HG02642 (cell line): ENCODE results near the gene ECHDC1.

Source experiments
- ATAC-seq: cut with Tn5 transposase; IDR thresholded peaks from one replicate; pipeline ENCODE4 v1.9.1; 2021; ENCODE audit warnings: mild to moderate bottlenecking; ENCODE audit not compliant: unreplicated experiment, poor library complexity

The ECHDC1 gene

DNA sequence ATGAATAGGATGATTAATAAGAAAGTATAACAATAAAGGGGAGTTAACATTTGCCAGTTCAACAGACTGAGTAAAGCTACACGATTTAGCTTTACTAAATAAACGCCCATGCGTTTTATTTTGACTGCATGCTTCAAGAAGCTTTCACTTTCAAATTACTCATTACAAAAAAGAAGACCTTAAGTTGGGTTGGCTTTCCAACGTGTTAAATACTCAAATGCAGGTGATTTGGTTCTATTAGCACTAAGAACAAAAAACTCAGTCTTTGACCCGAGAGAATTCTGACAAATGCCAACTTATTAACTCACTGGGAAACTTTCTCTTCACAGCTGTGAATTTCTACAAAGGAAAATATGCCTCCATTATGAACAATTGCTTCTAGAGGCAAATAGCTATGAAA, 51.9 kb downstream of the ECHDC1 start:
- ATAC-seq, result peak; percentile 80

DNA sequence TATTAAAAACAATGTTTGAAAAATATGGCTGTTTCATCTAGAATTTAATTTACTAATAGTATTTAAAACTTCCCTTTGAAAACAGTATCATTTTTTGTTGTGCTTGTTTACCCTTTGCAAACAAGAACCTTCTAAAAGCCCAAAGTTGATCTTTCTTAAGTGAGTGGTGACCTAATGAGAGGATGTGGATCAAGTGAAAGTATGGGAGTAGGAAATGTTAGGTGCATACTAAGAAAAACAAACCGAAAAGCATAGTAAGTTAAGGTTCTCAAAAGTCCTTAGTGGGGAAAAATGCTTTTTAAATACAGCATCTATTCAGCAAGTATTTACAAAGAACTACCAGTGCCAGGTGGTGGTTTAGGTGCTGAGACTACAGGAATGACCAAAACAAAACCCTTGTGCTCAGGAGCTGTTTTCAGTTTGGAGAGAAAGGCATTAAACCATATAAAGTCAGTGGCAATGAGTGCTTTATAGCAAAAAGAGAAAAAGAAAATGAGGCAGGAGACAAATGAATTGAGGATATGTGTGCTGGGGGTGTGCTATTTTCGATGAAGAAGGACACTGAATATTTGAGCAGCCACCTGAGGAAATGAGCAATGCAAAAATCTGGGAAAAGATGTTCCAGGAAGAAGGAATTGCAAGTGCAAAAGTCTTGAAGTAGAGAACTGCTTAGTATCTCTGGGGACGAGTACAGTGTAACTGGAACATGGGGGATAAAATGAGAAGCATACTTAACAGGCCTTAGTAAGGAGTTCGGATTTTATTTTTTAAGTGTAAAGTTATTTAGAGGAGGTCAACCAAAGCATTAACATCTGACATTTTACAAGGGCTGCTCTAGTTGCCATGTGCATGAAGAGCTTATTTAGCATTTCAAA, 52.8 kb downstream of the ECHDC1 start:
- ATAC-seq, result peak; percentile 42

DNA sequence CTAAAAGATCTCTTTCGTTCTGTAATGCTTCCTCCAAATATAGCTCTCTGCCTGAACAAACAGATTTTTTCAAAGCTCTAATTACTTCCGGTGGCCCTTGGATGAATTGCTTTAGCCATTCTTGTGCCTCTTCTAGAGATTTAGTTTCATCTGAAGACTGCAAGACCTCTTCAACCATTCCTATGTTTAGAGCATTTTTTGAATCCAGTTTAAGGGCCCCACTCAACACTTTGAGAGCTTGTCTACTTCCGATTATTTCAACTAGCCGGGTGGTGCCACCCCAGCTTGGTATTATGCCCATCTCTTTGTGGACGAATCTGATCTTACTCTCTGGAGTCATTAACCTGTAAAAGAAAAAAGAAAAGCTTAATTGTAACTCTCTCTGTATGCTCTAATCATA, 53.5 kb downstream of the ECHDC1 start:
- no peak for ATAC-seq

DNA sequence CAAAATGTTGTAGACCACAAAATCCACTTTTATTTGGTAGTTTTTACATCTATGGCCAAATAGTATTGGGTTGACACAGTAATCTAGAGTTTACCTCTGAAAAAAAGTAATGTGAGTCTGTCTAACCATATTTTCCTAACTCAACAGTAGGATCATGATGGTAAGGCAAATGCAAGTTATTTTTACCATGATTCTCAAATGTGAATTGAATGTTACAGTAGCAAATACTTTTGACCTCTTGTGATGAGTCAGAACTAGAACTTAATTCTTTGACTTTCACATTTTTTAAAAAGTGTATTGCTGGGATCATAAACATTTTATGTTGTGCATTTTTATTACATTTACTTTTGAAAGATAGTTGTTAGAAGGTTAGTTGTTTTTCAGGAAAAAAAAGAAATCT, 54.7 kb downstream of the ECHDC1 start:
- ATAC-seq, result no peak

DNA sequence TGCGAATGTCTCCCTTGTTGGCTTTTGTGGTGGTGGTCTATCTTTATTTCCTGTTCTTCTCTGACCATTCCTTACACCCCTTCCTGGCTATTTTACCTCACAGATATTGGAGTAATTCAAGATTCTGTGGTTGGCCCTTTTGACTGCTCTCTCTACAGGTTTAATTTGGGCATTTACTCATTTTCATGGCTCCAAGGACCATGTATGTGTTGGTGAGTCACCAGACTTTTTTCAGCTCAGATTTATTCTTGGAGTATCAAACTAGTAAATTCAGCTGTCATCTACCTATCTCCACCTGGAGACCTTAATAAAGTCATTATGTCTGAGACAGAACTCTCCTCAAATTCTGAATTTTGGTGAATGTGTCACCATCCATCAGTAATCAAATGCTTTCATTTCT, 61.2 kb downstream of the ECHDC1 start:
- ATAC-seq, result no peak

DNA sequence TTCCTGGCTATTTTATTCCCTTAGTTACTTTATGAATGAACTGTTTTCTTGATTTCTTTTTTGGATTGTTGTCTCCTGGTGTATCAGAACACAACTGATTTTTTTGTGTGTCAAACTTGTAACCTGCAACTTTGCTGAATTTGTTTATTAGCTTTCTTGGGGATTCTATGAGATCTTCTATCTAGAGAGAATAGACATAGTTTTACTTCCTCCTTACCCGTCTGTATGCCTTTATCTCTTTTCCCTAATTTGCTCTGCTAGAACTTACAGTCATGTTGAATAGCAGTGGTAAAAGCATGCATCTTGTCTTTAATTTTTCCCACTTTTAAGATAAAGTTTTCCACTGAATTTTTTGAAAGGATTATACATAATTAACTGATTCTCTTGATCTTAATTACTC, 63.6 kb downstream of the ECHDC1 start:
- no peak for ATAC-seq

DNA sequence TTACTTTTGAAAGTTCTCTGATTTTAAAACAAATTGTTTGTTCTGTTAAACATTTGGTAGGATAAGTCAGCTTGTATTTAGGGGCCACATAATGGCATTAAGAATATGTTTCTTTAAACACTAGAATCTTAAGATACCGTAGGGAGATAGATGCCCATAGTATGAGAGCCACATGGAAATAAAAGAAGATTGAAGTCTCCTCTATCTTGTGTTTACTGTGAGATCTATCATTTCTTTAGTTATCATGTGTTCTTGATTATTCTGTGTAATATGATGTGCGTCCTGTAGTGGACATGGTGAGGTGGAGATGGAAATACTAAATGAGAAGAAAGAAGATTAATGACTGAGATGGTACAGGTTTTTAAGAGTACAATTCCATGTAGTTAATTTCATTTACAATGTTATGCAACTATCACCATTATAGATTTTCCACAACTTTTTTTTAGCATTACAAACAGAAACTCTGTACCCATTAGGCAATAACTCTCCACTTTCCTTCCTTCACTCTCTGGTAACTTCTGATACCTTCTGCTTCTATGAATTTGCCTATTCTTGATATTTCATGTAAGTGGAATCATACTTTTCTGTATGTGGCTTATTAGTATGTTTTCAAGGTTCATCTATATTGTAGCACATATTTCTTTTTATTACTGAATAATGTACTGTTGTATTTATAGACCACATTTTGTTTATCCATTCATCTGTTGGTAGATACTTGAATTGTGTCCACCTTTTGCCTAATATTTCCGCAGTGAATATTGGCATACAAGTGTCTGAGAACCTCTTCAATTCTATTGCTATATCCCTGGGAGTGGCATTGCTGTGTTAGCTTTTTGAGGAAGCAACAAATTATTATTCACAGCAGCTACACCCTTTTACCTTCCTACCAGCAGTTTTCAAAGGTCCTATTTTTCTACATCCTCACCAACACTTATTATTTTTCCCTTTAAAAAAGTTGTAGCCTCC, 65.2 kb downstream of the ECHDC1 start:
- no peak for ATAC-seq

DNA sequence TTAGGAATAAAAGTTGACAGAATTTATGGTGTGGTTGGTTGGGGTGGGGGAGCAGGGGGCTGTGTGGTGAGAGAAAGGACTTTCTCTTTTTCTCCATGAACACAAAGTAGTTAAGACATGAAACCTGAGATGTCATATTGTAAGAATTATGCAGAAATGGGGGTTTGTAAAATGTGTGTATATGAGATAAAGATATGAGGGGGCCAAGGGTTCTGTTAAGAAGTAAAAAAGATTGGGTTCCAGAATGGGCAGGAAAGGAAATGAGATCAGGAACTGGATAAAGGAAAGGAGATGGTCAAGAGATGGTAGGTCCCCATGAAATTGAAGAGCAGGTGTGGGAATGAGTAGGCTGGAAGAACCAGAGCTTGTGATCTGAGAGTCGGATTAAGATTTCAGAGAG, 67.1 kb downstream of the ECHDC1 start:
- ATAC-seq, result no peak

DNA sequence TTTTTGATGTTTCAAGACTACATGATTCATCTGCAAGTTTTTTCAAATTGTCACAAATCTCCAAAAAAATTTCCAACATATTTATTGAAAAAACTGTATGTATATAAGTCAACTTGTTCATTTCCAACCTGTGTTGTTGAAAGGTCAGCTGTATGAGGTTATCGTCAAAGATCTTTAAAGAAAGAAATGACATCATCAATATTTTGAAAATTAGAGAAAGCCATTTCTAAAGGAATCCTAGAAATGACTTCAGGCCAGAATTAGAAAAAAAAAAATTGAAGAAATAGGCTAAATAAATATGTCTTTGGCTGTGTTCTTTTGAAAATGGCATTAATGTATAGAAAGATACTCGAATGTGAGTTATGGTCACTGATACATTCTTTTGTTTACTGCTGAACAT, 69.9 kb downstream of the ECHDC1 start:
- ATAC-seq, result no peak

DNA sequence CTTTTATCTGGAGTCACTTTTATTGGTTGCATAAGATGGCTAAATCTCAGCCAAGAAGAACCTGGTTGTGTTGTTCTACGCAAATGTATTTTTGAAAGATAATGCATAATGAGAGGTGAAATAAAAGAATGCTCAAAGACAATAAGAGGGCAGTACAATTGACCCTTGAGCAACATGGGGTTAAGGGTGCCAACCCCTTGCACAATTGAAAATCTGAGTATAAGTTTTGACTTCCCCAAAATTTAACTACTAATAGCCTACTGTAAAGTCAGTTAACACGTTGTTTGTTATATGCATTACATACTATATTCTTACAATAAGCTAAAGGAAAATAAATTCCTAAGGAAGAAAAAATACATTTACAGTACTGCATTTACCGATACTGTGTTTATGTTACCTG, 70.8 kb downstream of the ECHDC1 start:
- no peak for ATAC-seq

DNA sequence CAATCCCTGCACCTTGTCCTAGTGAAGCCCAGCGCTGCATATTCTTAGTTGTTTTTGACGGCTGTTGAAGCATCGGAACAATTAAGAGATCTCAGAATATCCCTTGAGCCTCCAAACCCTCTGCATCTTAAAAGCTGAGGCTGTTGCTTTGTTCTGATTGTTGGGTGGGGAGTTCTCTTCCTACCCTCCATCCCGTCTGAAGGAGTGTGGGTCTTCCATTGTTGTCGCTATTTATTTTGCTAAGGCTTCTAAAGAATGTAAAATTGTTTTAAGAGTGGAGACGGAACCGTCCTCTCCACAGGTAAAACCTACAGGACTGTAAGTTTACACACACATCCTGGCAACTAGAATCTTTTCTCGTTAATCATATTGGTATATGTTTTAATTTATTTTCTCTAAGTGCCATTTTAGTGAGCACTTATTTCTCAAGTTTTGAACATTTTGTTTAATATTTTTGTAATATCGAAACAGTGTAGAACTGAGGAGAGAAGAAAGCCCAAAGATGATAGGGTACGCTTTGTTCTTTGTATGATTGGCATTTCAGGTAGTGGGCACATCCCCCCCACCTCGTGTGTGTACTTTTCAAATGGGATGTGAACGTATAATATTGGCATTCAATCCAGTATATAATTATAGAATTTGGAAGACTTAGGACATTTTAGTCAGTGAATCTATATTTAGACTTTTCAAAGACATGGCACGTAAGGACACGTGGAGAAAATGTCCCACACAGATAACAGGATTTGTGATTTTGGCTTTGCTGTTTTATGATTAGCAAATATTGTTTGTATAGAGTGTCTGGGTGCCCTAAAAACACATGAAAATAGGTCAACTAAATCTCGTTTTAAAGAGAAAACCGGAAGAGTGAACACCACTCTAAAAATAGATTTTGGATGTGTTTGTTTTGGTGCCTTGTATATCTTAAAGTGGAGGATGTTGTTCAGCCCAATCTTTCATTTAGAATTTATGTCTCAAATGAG, 75.5 kb downstream of the ECHDC1 start:
- ATAC-seq, result peak; percentile 4

DNA sequence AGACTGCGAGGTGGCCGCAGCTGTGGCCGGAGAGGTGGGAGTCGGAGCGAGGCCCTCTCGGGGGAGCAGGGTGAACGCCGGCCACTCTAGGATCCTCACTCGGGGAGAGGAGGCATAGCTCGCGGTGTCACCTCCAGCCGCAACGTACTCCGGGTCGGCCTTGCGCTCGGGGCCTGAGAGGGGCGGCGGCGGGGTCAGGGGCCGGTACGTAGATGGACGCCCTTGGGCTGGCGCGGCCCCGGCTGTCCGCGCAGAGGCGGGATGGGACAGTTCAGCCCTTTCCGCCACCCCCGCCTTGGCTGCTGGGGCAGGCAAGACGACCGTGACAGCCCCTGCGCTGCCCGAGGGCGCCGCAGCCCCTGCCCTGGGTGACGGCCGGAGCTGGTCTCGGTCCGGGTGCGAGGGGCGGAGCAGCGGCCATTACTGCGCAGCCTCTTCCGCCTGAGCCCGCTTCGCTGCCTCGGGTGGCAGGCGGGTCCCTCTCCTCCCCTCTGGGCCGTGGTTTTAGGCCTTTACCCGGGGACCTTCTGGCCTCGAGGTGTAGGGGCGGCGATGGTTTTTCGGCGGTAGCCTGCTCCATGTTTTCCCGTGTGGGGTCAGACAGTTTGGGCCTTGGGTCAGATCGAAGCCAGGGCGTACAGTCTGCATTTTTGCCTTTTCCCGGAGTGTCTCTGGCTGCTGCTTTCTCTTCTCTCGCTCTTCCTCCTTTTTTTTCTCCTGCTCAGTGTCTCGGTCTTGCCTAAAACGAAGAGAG, 76.3 kb downstream of the ECHDC1 start:
- peak; percentile 81 for ATAC-seq

DNA sequence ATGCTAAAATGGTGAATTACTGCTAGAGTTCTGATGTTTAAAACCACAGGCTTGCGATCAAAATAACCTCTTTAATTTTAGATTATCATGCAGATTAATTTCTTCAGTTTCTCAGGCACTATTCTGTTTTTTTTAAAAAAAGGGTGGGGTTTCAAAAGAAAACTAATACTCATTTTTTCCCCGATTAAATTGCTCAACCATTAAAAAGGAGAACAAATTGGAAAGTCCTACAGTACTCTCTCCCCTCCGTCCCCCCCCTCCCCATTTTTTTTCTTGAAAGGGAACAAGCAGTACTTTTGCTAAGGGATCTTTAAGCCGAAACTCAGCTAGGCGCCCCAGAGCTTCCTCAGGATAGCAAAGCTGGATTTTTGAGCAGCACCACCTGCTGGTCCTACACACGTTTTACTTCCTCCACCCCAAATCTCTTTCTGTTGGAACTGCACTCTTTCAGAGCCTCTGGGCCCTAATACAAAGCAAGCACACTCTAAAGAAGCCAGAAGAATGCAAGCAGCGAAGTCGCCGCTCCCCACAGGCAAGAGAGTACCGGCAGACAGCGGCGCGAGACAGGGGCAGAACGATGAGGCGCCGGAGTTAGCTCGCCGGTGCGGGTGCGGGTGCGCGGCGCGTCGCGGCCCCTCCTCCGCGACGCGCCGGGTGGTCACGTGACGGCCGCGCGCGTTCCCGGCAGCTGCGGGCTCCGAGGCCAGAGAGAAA, 77.1 kb downstream of the ECHDC1 start, which contains the start of gene RNF146:
TSS of gene RNF146 (plus strand) at position 687 of the 714 bp plus-strand sequence. CDS start 13,475 bp downstream, outside the sequence.
- peak; percentile 86 for ATAC-seq

DNA sequence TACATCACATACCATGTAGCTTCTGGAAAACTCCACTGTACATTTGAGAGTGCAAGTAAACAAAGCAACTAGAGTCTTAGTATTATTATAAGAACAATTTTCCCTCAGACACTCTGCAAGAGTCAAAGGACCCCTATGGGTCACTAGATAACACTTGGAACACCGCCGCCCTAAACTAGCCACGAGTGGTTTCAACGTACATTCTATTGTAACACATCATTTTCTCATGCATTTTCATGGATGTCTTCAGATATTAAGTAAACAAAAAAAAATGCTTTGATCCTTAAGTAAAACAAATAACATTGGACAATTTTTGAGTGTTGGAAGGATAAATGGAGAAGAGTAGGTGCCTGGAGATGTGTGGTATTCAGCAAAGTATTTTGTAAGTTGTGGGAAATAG, 79.9 kb downstream of the ECHDC1 start:
- ATAC-seq, result no peak

DNA sequence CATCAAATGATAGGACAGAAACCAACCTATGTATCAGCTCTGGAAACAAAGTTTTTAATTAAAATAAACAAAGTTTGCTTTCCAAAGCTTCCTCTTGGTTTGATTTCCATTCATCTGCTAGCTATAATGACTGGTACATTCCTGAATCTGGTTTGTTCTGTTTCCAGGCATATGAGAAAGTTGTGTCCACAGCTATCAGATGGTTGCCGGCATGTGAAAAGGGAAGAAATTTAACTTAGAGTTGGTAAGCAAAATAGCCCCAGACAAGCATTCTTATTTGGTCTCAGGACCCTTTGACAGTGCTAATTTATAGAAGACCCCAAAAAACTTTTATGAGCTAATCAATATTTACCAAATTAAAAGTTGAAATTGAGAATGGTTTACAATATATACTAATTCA, 80.5 kb downstream of the ECHDC1 start:
- no peak for ATAC-seq

DNA sequence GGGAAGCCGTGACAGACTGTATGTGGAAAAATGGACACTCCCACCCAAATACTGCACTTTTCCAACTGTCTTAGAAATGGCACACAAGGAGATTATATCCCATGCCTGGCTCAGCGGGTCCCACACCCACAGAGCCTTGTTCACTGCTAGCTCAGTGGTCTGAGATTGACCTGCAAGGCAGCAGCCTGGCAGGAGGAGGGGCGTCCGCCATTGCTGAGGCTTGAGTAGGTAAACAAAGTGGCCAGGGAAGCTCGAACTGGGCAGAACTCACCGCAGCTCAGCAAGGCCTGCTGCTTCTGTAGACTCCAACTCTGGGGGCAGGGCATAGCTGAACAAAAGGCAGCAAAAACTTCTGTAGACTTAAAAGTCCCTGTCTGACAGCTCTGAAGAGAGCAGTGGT, 88.1 kb downstream of the ECHDC1 start:
- no peak for ATAC-seq

DNA sequence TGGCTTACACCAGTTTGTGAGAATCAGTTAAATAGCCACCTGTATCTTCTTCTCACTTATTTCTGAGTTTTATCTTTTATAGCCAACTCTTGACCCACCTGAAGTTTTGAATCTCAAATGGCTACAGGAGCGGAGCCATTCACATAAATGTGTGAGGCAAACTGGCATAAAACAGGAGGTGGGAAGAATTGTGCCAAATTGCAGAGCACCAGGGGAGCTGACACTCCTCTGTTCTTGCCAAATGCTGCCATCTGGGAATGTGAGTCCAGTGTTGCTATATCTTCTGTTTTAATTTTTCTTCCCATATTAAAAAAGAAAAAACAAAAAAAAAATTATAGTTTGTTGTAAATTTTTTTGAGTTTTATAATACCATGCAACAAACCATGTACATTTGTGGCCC, 93.8 kb downstream of the ECHDC1 start:
- no peak for ATAC-seq
